ENCODE measurements around the gene SLC7A4. TPM values are rescaled to one million over a fixed set of nuclear protein-coding genes. Genes with fewer than 3 reads are reported as not detected.

SLC7A4 gene
- total and polyA plus RNA-seq, 2 of the 8 experiments (the other 6 are each of a cell fraction or from before 2014, with no cell fraction given) = 0.92 TPM; not detected in 1

- TF ChIP-seq KDM1A (IDR thresholded peaks at IDR 0.05; ENCODE audit: borderline replicate concordance, low read length) (no peak), BACH1 (IDR thresholded peaks at IDR 0.05; ENCODE audit: low read length) (no peak)
Observed at GRCh38 chr22:21067901-21068680, 35.7 kb upstream of the SLC7A4 start (continued).

All from H1 (cell line).